ENCODE measurements around the gene BABAM2. TPM values are rescaled to one million over a fixed set of nuclear protein-coding genes. Genes with fewer than 3 reads are reported as not detected.
A peak's percentile ranks its signal among the peaks of the same experiment; 100 is the strongest.

BABAM2 gene
- total and polyA plus RNA-seq, 9 of the 15 experiments (the other 6 are each of a cell fraction or from before 2014, with no cell fraction given) = 10.9 to 37.4 (median 25.6) TPM

GRCh38 chr2:27955384-27956161 is 65.0 kb downstream of the BABAM2 start:
- no peak overlapping the region for H3K9ac ChIP-seq (ENCODE audit: insufficient read depth in 1 of 2, low read depth in 2 of 2, low read length in 2 of 2)
- no TSS peak for BruUV-seq (replicated peaks)
- ATAC-seq (no peak), FAIRE-seq (peak; percentile 46), DNase-seq (ENCODE audit: extremely low read depth in 1 of 4, low spot score in 3 of 4) (no peak)
- ChIA-PET CTCF (ENCODE audit: low intra/inter-chr PET ratio) (no interaction called here), POLR2A (no interaction called here)
- no peak overlapping the region for H2AFZ ChIP-seq (ENCODE audit: low read depth, low read length)
- H3K36me3 ChIP-seq (ENCODE audit: control insufficient read depth, insufficient read depth, low read length) = no peaks in the 10 kb centered on the region
- TF ChIP-seq HNRNPL (IDR thresholded peaks at IDR 0.05; ENCODE audit: low read depth, low read length) (no peak), MCM5 (IDR thresholded peaks at IDR 0.05; ENCODE audit: low read depth) (no peak), ETV5 (CRISPR knock-in tag; IDR thresholded peaks at IDR 0.05; ENCODE audit: low read depth) (no peak), KDM4B (IDR thresholded peaks at IDR 0.05; ENCODE audit: borderline replicate concordance in 2 of 2, low read depth in 1 of 2) (no peak), GABPA (tag; conservative IDR thresholded peaks at IDR 0.05; ENCODE audit: low read depth) (0 out of 2 replicates have a peak, but pooled peaks have one; percentile 24), ZNF780A (CRISPR knock-in tag; IDR thresholded peaks at IDR 0.05) (no peak), HMGXB4 (CRISPR knock-in tag; IDR thresholded peaks at IDR 0.05) (no peak)
- H3K4me1 ChIP-seq (replicated peaks in 1 of 2; ENCODE audit: control insufficient read depth in 2 of 2, insufficient read depth in 2 of 2, low read length in 2 of 2) = no peaks in the 10 kb centered on the region; a peak in 1 of 5 replicates
- no peaks in the 10 kb centered on the region for H4K20me1 ChIP-seq (replicated peaks; ENCODE audit: control insufficient read depth, insufficient read depth, low read length)
- no peaks in the 10 kb centered on the region for H3K9me1 ChIP-seq (ENCODE audit: control insufficient read depth, insufficient read depth, low read length)
- H3K27ac ChIP-seq (ENCODE audit: extremely low read depth, low read depth, low read length) = no peak overlapping the region
- no peaks in the 10 kb centered on the region for H3K9me3 ChIP-seq (replicated peaks; ENCODE audit: control insufficient read depth, insufficient read depth, low read depth, low read length)
- H3K27me3 ChIP-seq (ENCODE audit: control insufficient read depth in 2 of 2, insufficient read depth in 2 of 2, low read length in 2 of 2) = no peaks in the 10 kb centered on the region
- no peaks in the 10 kb centered on the region for H3K79me2 ChIP-seq (ENCODE audit: control insufficient read depth, insufficient read depth, low read length)
- H3K4me3 ChIP-seq = no peak overlapping the region
- in situ Hi-C loops (cut with MboI) = no loop called here
- H3K4me2 ChIP-seq (ENCODE audit: insufficient read depth, low read length) = no peak overlapping the region
- intact Hi-C loops (cut with micrococcal nuclease) = no loop called here
- WGBS (ENCODE audit: insufficient coverage, low coverage, missing lambda C conversion rate) = 31% methylated on average over 5 of the region's 5 CpGs
